GM18519 (cell line): ENCODE data around the gene SNX13.
A peak's percentile ranks its signal among the peaks of the same experiment; 100 is the strongest.

Experiments
- ATAC-seq: cut with Tn5 transposase; IDR thresholded peaks from one replicate; pipeline ENCODE4 v1.9.1; 2021; ENCODE audit warnings: mild to moderate bottlenecking, moderate library complexity; ENCODE audit not compliant: unreplicated experiment, low FRiP score

The SNX13 gene

DNA sequence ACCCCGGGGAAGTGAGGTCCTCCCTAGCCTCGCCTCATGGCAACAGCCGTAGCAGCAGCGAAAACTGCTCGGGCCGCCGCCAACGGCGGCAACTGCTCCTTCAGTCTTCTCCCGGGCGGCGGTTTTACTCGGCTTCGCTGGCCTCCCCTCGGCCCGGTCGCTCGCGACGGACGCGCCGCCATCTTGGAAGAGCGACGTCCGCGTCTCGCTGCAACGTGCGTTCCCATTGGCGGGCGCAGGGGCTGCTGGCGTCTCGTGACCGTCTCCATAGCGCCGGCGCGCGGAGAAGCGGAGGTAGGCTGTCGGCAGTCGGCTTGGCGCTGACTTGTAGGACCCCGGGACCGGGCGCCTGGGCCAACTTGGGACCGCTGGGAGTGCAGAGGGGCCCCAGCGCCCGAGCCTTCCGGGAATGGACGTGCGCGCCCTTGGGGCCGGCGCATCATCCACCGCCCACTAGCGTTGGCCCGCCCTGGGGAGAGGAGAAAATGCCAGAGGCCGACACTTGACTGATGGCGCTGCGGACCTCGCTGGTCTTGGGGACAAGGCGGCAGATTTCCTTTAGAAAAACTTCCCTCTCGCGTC, at the start of gene SNX13:
TSS of gene SNX13 (minus strand) at position 193 of the 582 bp plus-strand sequence. CDS start 199 bp downstream, outside the sequence.
- ATAC-seq = peak; percentile 89

DNA sequence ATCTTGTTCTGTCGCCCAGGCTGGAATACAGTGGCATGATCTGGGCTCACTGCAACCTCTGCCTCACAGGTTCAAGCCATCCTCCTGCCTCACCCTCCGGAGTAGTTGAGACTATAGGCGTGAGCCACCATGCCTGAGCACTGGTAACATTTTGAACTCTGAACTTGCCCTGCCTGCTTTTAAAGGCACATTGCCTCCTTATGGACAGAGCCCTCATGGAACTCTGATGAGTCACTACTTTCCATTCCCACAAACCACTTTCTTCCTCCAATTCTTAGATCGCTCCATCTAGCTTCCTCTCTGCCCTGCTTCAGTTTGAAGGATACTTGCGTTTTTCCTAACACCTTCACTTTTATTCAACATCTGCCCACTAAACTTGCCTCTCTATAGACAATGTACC, 49.3 kb upstream of the SNX13 start:
- ATAC-seq = no peak

DNA sequence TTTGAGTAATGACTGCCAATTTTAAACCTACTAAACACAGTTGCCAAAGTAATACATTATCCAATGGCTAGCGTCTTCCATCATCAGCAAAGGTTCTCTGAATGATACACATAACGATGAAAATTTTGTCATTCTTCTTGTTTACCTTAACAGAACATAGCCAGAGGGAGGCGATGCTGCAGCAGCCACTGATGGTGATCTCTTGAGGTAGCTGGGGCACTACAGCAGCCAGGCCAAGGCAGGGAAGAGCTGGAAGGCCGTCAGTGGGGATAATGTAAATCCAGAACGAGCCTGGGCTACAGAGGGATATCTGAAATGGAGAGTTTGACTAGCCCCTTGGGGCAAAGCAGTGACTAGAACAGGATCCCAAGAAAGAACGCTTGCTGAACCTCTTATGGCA, 48.6 kb upstream of the SNX13 start:
- no peak for ATAC-seq

GRCh38 chr7:17988141-17988540, 47.8 kb upstream of the SNX13 start:
- ATAC-seq = no peak

DNA sequence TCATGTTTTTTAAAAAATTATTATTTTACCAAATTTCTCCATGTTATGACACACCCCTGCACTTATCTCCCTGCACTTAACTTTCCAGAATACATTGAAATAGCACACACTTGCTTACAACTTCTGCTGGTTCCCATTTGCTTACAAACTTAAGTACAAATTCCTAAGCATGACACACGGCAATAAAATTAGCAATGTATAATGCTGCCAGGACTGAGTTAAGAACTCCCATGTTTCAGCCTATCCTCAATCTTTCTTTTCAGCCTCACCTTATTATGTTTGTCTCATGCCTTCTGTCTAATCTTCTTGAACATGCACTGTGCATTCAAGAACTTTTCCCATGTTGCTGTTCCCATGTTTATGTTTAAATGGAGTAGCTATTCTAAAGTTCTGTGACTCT, 46.6 kb upstream of the SNX13 start:
- no peak for ATAC-seq

GRCh38 chr7:17985473-17986239, 45.4 kb upstream of the SNX13 start:
- no peak for ATAC-seq

- ATAC-seq = no peak
These were observed 44.0 kb upstream of the SNX13 start for GRCh38 chr7:17984288-17984687.

DNA sequence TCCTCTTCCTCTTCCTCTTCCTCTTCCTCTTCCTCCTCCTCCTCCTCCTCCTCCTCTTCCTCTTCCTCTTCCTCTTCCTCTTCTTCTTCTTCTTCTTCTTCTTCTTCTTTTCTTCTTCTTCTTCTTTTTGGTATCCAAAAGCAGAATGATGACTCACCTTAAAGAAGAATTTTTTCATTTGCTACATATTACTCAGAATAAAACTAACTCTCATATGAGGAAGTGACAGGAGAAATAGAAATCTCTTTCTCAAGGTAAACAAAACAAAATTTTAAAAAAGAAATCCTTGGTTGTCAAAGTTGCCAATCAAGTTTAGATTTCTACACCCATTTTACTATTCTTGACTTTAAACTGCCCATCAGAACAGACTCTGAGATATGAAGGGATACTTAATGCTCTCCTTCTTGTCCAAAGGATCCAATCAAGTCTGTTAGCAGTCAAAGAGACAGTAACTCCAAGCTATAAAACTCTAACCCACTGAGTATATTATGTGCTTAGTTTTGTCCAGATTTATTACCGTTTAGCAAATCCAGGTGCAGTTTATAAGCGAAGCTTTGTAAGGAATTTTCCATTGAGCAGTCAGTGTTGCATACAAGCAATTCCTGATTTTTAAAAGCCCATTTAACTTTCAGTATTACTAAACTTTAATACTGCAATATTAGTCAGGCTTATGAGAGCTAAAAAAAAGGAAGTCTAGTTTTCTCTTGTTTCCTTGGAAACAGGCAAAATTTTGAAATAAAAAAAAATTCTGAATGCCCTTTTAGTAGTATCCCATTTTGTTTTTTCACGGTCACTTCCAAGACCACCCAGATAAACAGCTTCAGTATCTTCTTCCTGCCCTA, 43.1 kb upstream of the SNX13 start:
- ATAC-seq = no peak

- ATAC-seq = no peak
These were observed 36.7 kb upstream of the SNX13 start for GRCh38 chr7:17976952-17977351.

GRCh38 chr7:17971411-17971810, 31.1 kb upstream of the SNX13 start:
- ATAC-seq = no peak

DNA sequence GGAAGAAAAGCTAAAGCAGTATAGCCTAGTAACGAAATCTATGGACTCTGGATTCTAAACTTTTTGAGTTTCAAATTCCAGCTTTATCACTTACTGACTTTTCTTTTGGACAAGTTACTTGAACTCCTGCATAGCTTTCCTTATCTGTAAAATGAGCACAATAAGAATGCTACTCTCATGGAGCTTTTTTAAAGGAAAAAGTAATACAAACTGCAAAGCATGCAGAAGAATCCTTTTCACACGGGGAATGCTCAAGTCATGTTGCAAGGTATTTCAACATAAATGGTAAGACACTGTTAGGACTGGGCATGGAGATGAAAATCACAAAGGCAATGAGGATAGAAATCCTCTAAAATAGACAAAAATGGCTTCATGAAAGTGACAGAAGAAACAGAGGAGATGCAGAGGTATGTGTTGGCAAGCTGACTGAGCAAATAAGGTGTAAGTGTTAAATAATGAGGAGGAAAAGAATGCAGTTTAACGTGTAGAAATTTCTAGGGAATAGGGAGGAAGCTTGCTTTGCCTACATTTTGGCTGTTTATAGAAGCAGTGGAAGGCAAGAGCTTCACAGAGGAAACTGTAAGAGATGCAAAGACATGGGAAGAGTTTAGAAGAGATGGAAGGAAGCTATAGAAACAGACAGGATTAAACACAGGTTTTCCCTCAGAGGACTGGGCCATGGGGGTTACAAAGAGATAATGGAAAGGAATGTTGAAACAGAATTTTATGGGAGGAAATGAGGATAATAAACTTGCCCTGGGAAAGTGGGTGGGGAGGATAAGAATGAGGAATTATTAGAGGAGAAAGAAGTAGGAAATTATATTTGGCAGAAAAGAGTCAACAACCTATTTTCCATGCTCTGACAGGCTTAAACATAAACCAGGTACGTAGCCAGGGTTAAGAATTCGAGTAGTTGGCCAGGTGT, 28.8 kb upstream of the SNX13 start:
- no peak for ATAC-seq

DNA sequence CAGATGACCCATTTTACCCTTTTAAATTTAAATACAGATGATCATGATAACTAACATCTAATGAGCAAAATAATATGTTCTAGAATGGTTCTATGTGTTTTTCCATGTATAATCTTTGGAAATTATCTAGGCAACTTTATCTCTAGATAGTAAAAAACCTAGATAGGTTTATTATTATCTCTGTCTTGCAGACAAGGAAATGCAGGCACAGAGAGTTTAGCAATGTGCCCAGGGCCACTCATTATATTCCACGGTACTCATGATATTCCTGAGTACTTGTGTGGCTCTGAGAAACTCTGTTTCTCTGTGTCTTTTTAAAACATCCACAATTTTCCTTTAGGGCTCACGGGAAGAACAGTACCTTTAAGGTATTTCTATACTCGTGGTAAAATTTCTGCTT, 26.4 kb upstream of the SNX13 start:
- no peak for ATAC-seq

DNA sequence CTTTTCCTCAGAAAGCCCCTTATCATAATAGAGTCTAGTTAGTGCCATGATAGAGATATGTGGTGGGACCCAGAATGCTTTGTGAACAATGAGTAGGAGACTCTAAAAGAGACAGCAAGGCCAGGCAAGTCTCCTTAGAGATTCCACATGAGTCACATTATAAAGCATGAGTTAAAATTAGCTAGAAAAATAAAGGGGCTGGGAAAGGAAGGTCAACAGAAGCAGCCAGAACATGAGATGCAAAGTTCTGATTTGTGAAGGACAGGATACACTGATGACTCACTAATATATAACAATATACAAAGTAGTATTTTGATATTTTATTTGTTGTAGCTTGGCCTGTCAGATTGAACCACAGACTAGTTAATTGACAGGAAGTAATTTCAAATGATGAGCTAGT, 25.3 kb upstream of the SNX13 start:
- ATAC-seq = no peak

GRCh38 chr7:17963281-17963680, 23.0 kb upstream of the SNX13 start:
- ATAC-seq = no peak

DNA sequence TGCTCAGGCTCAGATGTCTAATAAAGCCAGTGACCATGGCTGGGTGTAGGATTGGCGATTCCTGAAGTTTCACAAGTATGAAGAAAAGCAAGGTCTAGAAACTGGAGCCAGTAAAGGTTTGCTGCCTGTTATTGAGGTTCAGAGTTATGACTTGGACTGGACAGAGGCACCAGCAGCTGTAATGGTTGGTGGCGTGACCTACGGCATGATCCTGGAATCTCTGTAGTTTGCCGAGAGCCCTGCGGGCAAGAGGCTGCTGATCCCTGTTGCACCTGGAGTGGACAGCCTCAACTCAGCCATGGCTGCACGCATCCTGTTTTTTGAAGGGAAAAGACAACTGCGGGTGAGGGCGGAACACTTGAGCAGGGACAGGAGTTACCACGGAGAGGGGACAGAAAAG, 22.4 kb upstream of the SNX13 start:
- no peak for ATAC-seq

GRCh38 chr7:17957871-17958270, 17.6 kb upstream of the SNX13 start:
- no peak for ATAC-seq

DNA sequence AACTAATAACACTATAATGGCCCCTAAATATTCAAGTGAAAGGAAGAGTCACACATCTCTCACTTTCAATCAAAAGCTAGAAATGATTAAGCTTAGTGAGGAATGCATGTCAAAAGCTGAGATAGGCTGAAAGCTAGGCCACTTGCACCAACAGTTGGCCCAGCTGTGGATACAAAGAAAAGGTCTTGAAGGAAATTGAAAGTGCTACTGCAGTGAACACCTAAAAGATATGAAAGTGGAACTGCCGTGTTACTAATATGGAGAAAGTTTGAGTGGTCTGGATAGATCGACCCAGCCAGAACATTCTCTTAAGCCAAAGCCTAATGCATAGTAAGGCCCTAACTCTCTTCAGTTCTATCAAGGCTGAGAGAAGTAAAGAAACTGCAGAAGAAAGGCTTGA, 12.1 kb upstream of the SNX13 start:
- peak; percentile 100 for ATAC-seq

GRCh38 chr7:17951742-17952254, 11.5 kb upstream of the SNX13 start:
- ATAC-seq = no peak

GRCh38 chr7:17948526-17949238, 8.4 kb upstream of the SNX13 start:
- ATAC-seq = no peak

GRCh38 chr7:17947620-17948019, 7.3 kb upstream of the SNX13 start:
- no peak for ATAC-seq
